GM23338 (cell line): ENCODE results near the gene OBSL1. TPM values are rescaled to one million over a fixed set of nuclear protein-coding genes. Genes with fewer than 3 reads are reported as not detected.
A peak's percentile ranks its signal among the peaks of the same experiment; 100 is the strongest.

ENCODE experiments used
- ATAC-seq: fragments of 200-7000 bp; cut with Tn5 transposase; 3 replicates; pipeline ENCODE4 v1.9.1; 2020
- DNase-seq: peaks from one replicate; pipeline ENCODE4 v3.0.0-alpha.2; 2015; ENCODE audit warnings: low spot score
- H2AFZ ChIP-seq: fragments of 200-600 bp; sonication (generic); 2 replicates; pipeline ENCODE4 v1.8.0; 2016; ENCODE audit warnings: antibody characterized with exemption, mild to moderate bottlenecking, moderate library complexity
- H3F3A ChIP-seq: fragments of 200-600 bp; sonication (generic); replicated peaks from 2 replicates; pipeline ENCODE4 v1.8.0; 2017; ENCODE audit warnings: antibody characterized with exemption, mixed run types, low read depth
- H3K27ac ChIP-seq: fragments of 200-600 bp; sonication (generic); 2 replicates; pipeline ENCODE4 v1.6.1; 2016; ENCODE audit warnings: low read depth
- H3K27me3 ChIP-seq: fragments of 200-600 bp; sonication (generic); 2 replicates; pipeline ENCODE4 v1.8.0; 2016; ENCODE audit warnings: mild to moderate bottlenecking, mixed run types, moderate library complexity; ENCODE audit not compliant: insufficient read depth
- H3K36me3 ChIP-seq: fragments of 200-600 bp; sonication (generic); 2 replicates; pipeline ENCODE4 v1.8.0; 2016; ENCODE audit warnings: mild to moderate bottlenecking; ENCODE audit not compliant: insufficient read depth
- H3K4me1 ChIP-seq: fragments of 200-600 bp; sonication (generic); 2 replicates; pipeline ENCODE4 v1.8.0; 2016; ENCODE audit warnings: mild to moderate bottlenecking, moderate library complexity; ENCODE audit not compliant: insufficient read depth
- H3K4me2 ChIP-seq: fragments of 200-600 bp; sonication (generic); 2 replicates; pipeline ENCODE4 v1.7.1; 2017; ENCODE audit warnings: mixed run types
- H3K4me3 ChIP-seq: fragments of 200-600 bp; sonication (generic); 2 replicates; pipeline ENCODE4 v1.6.1; 2016; ENCODE audit warnings: mixed run types
- H3K79me2 ChIP-seq: fragments of 200-600 bp; sonication (generic); replicated peaks from 2 replicates; pipeline ENCODE4 v1.8.0; 2017; ENCODE audit warnings: mild to moderate bottlenecking; ENCODE audit not compliant: insufficient read depth
- H3K9me2 ChIP-seq: fragments of 200-600 bp; sonication (generic); 2 replicates; pipeline ENCODE4 v1.8.0; 2017; ENCODE audit not compliant: insufficient read depth
- H4K20me1 ChIP-seq: fragments of 200-600 bp; sonication (generic); replicated peaks from 2 replicates; pipeline ENCODE4 v1.8.0; 2017; ENCODE audit warnings: mild to moderate bottlenecking; ENCODE audit not compliant: insufficient read depth
- H3K27ac Mint-ChIP-seq: 2 replicates; pipeline ENCODE4 v1.8.0; 2020; ENCODE audit warnings: inconsistent platforms, mild to moderate bottlenecking, moderate library complexity, mixed read lengths
- H3K27me3 Mint-ChIP-seq: 3 replicates; pipeline ENCODE4 v1.8.0; 2022; ENCODE audit warnings: low read depth, mild to moderate bottlenecking, moderate library complexity, mixed read lengths, inconsistent platforms; ENCODE audit not compliant: insufficient read depth, poor library complexity
- H3K36me3 Mint-ChIP-seq: 3 replicates; pipeline ENCODE4 v1.8.0; 2021; ENCODE audit warnings: low read depth, mild to moderate bottlenecking, inconsistent platforms, moderate library complexity, mixed read lengths
- H3K4me1 Mint-ChIP-seq: 3 replicates; pipeline ENCODE4 v1.8.0; 2020; ENCODE audit warnings: mild to moderate bottlenecking, inconsistent platforms, mixed read lengths
- H3K4me3 Mint-ChIP-seq: 3 replicates; pipeline ENCODE4 v1.8.0; 2021; ENCODE audit warnings: moderate library complexity, mild to moderate bottlenecking, inconsistent platforms, mixed read lengths
- H3K9me3 Mint-ChIP-seq: 3 replicates; pipeline ENCODE4 v1.8.0; 2020; ENCODE audit warnings: moderate library complexity, mild to moderate bottlenecking, inconsistent platforms, mixed read lengths
- CREB1 ChIP-seq: fragments of 250-450 bp; sonication (Bioruptor Pico); IDR thresholded peaks from 2 replicates; pipeline ENCODE4 v1.5.0; 2020; ENCODE audit warnings: low read depth, mild to moderate bottlenecking, moderate library complexity
- CTCF ChIP-seq, 2 experiments: fragments of 200-600 bp in 1 of 2; sonication (generic) in 1 of 2; conservative IDR thresholded peaks; 2 replicates each; pipeline versions ENCODE4 v1.5.1 to v1.6.1; 2016 to 2017; ENCODE audit warnings: antibody characterized with exemption in 2 of 2, low read depth in 2 of 2, mild to moderate bottlenecking in 2 of 2, moderate library complexity in 1 of 2
- ETS1 ChIP-seq: IDR thresholded peaks from 2 replicates; pipeline ENCODE4 v1.6.1; 2016; ENCODE audit warnings: antibody characterized with exemption
- EZH2phosphoT487 ChIP-seq: fragments of 200-600 bp; sonication (generic); IDR thresholded peaks from one replicate; pipeline ENCODE4 v1.8.1; 2018; ENCODE audit warnings: antibody characterized with exemption; ENCODE audit not compliant: unreplicated experiment
- NANOG ChIP-seq: IDR thresholded peaks from 2 replicates; pipeline ENCODE4 v1.6.1; 2016; ENCODE audit warnings: antibody characterized with exemption, borderline replicate concordance
- POLR2AphosphoS5 ChIP-seq: IDR thresholded peaks from 2 replicates; pipeline ENCODE4 v1.6.1; 2016; ENCODE audit warnings: antibody characterized with exemption, low read depth
- REST ChIP-seq: IDR thresholded peaks from one replicate; pipeline ENCODE4 v1.6.1; 2018; ENCODE audit warnings: antibody characterized with exemption; ENCODE audit not compliant: unreplicated experiment
- ZNF114 ChIP-seq: fragments of 250-450 bp; sonication (Bioruptor Pico); IDR thresholded peaks from 2 replicates; pipeline ENCODE4 v1.5.0; 2020; ENCODE audit warnings: mild to moderate bottlenecking, moderate library complexity
- polyA plus RNA-seq: library from polyadenylated mRNA; unstranded; fragments of >200 nt; fragmentation: Nextera tagmentation; extraction: Ambion mirVana; gene quantifications from 2 replicates; pipeline ENCODE4 v1.2.1, GENCODE V29; 2016
- total RNA-seq: library from RNA; depleted of rRNA; stranded (reverse); fragments of >200 nt; shearing (Covaris generic); gene quantifications from 2 replicates; pipeline ENCODE4 v1.2.3, GENCODE V29; 2014

The OBSL1 gene
- total and polyA plus RNA-seq, 2 experiments from 2014 or later: 94.9 to 207 TPM

- ATAC-seq (peak; percentile 5), DNase-seq (no peak)
- Histone ChIP-seq H3K4me2 (peak overlapping the region; percentile 74; the same call in 1 of the 2 replicates), H3K27ac (peak overlapping the region; percentile 93), H3K9me2 (no peaks in the 10 kb centered on the region), H3K79me2 (peaks cover 10% of the 10 kb centered on the region; the same call in 1 of the 2 replicates), H3F3A (peaks cover 36% of the 10 kb centered on the region), H3K4me3 (no peak overlapping the region), H3K36me3 (peaks cover 8% of the 10 kb centered on the region; the same call in 1 of the 2 replicates), H3K27me3 (no peaks in the 10 kb centered on the region), H4K20me1 (no peaks in the 10 kb centered on the region), H3K4me1 (peaks cover 59% of the 10 kb centered on the region), H2AFZ (no peak overlapping the region)
- H3K27ac Mint-ChIP-seq: peak overlapping the region; percentile 71
- no peaks in the 10 kb centered on the region; the same call in 1 of the 3 replicates for H3K9me3 Mint-ChIP-seq
- peak overlapping the region; percentile 38; the same call in 1 of the 3 replicates for H3K4me3 Mint-ChIP-seq
- peaks cover 33% of the 10 kb centered on the region for H3K27me3 Mint-ChIP-seq
- H3K4me1 Mint-ChIP-seq: peaks cover 74% of the 10 kb centered on the region
- peaks cover 57% of the 10 kb centered on the region for H3K36me3 Mint-ChIP-seq
- TF ChIP-seq ETS1 (no peak), POLR2AphosphoS5 (no peak), ZNF114 (no peak), NANOG (no peak), EZH2phosphoT487 (no peak), CTCF (conservative IDR thresholded peaks at IDR 0.05; ENCODE audit: low read depth in 2 of 2) (no peak), REST (peak; percentile 38), CREB1 (no peak)
Observed at GRCh38 chr2:219562049-219563020, 9.0 kb downstream of the OBSL1 start.
